Measurements from ENCODE around the gene EDIL3.
"Not testable (repeated sequence)": the region's sequence is repeated elsewhere in the genome, so short reads cannot be mapped to it uniquely, and the experiment has no call there.

EDIL3 gene

DNA sequence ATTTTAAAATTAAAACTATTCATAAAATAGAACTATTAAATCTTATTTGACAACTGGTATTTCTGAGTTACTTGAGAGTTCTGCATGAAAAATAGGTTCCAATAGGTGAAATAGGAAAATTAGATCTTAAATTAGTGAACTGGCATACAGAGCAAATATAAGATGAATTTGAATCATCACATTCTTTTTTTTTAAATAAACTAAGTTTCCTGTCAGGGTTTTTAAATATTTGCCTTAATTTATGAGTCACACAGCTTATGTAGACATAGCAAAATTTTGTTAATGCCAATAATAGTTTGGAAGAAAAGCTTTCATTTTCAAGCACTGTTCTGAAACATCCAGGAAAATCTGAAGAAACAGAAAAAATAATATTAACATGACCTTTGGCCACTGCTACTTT is 352.4 kb downstream of the EDIL3 start:
- no peak overlapping the region for H3K4me3 ChIP-seq (ENCODE audit: low read length)
- TF ChIP-seq, protein P1, sequence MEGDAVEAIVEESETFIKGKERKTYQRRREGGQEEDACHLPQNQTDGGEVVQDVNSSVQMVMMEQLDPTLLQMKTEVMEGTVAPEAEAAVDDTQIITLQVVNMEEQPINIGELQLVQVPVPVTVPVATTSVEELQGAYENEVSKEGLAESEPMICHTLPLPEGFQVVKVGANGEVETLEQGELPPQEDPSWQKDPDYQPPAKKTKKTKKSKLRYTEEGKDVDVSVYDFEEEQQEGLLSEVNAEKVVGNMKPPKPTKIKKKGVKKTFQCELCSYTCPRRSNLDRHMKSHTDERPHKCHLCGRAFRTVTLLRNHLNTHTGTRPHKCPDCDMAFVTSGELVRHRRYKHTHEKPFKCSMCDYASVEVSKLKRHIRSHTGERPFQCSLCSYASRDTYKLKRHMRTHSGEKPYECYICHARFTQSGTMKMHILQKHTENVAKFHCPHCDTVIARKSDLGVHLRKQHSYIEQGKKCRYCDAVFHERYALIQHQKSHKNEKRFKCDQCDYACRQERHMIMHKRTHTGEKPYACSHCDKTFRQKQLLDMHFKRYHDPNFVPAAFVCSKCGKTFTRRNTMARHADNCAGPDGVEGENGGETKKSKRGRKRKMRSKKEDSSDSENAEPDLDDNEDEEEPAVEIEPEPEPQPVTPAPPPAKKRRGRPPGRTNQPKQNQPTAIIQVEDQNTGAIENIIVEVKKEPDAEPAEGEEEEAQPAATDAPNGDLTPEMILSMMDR (IDR thresholded peaks at IDR 0.05; ENCODE audit: insufficient read depth, low read depth, low read length, missing control alignments): no peak
- no peak for DNase-seq (ENCODE audit: low read depth)

DNA sequence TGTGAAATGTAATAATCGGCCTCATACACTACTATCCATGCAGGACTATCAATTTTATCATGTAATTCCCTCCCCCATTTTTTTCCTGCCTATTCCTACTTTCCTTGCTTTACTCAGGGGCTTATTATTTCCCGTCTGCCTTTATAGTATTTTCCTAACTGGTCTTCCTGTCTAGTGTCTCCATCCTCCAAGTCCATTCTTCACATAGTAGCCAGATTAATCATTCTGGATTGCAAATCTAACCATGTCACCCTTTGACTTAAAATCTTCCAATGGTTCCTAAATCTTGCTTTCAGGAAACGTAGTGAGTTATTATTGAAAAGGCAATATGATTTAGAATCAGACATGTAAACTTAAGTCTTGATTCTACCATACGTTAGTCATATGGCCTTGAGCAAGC is 356.6 kb downstream of the EDIL3 start:
- TF ChIP-seq, protein P1 (IDR thresholded peaks at IDR 0.05; ENCODE audit: insufficient read depth, low read depth, low read length, missing control alignments): no peak
- no peak for DNase-seq (ENCODE audit: low read depth)
- no peak overlapping the region for H3K4me3 ChIP-seq (ENCODE audit: low read length)

DNA sequence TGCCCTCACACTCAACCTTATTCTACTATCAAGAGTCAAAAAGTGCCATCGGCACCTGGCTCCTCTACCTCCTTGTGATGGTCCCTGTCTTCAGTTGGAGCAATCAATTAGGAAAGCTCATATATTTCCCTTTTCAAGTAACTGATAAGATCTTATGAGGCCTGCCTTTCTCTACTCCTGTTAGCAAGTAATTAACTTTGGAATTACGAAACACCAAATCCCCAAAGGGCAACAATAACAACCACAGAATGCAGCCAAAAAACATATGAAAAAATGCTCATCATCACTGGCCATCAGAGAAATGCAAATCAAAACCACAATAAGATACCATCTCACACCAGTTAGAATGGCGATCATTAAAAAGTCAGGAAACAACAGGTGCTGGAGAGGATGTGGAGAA is 366.2 kb downstream of the EDIL3 start:
- not testable (repeated sequence) for DNase-seq (ENCODE audit: low read depth); H3K4me3 ChIP-seq (ENCODE audit: low read length)

DNA sequence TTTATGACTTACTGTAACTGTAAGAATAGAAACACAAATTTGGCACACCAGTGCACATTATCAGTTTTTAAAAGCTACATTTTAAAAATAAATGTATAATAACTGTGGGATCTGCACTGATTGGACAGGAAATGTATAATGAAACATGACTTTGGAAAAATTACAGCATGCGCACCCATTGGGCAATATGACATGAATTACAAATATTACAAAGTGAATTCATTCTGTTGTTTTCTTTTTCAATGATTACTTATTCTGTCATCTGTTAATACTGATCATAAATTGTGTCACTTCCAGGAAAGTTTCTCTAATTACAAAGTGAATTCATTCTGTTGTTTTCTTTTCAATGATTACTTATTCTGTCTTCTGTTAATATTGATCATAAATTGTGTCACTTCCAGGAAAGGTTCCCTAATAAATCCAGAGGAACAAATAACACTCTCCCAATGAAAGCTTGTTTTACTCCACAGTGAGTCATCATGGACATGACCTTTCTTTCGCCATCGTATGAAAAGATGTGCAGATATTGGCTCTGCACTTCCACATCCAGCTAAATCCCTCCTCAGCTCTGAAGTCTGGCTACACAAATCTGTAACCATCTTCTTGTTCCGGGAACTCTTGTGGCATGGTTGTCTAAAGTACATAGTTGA is 367.0 kb downstream of the EDIL3 start:
- H3K4me3 ChIP-seq (ENCODE audit: low read length): no peak overlapping the region
- DNase-seq (ENCODE audit: low read depth): no peak
- TF ChIP-seq, protein P1 (IDR thresholded peaks at IDR 0.05; ENCODE audit: insufficient read depth, low read depth, low read length, missing control alignments): no peak

DNA sequence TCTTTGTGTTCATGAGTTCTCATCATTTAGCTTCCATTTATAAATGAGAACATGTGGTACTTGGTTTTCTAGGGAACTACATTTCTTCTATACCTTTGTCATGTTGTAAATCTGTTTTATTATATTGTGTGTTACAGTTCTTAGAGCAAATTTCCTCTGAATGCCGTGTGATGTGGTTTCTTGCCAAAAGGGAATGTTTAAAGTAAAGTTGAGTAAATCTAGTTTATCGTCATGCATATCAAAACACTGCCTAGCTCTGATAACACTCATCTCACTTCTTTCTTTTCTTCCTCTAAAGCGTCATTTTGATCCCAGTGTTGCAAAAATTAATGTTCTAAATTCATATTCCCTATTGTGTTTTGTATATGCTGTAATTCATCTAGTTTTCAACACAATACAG is 368.6 kb downstream of the EDIL3 start:
- no peak for DNase-seq (ENCODE audit: low read depth)
- H3K4me3 ChIP-seq (ENCODE audit: low read length): no peak overlapping the region
- TF ChIP-seq, protein P1 (IDR thresholded peaks at IDR 0.05; ENCODE audit: insufficient read depth, low read depth, low read length, missing control alignments): no peak

DNA sequence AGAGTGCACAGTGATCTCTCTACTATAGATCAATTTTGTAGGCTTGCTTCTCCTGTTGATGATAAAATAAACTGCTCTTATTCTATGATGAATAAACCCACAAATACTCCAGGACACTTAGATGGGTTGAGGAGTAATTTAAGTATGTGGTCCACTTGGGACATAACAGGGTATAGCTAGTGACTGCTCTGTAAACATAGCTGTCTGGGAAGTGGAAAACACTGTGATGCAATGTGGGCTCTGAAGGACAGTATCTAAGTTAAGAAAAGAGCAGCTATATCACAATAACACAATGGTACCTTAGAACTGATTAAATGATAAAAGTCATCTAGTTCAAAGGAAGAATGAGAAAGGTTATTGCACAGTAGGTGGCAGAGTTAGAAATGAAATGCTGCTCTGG is 369.7 kb downstream of the EDIL3 start:
- DNase-seq (ENCODE audit: low read depth): no peak
- H3K4me3 ChIP-seq (ENCODE audit: low read length): no peak overlapping the region
- TF ChIP-seq, protein P1 (IDR thresholded peaks at IDR 0.05; ENCODE audit: insufficient read depth, low read depth, low read length, missing control alignments): no peak

DNA sequence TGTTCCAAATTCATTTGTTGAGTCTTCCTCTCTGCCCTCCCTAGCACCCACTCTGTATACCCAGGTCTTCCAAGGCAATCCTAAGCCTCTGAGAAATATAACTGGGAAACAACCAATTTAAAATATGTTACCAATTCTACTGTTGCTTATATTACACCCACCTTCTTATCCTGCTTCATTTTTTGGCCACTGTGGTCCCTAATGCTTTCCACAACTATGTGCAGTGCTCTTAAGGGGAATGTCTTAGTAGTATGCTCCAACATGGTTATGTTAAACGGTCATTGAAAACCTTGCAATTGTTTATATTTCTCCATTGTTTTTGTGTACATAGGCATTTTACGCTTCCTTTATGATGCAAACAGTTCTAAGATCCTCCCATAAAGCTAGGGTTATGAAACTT is 390.9 kb downstream of the EDIL3 start:
- TF ChIP-seq, protein P1 (IDR thresholded peaks at IDR 0.05; ENCODE audit: insufficient read depth, low read depth, low read length, missing control alignments): no peak
- H3K4me3 ChIP-seq (ENCODE audit: low read length): no peak overlapping the region
- no peak for DNase-seq (ENCODE audit: low read depth)
